PC-9 (cell line): ENCODE measurements around the gene OR5B2. TPM values are rescaled to one million over a fixed set of nuclear protein-coding genes. Genes with fewer than 3 reads are reported as not detected.

Source experiments
- BruUV-seq: library from RNA; stranded (reverse); fragments of 400-500 nt; replicated peaks from 2 replicates; lab custom pipeline; 2021; lab: Mats Ljungman, UMichigan
- CTCF ChIA-PET: fragments of 300-600 bp; sonication (Branson Sonifier 250); formaldehyde crosslinking; loops from one replicate; lab custom pipeline; 2022; ENCODE audit warnings: antibody characterized with exemption; lab: Charles Lee
- POLR2A ChIA-PET: fragments of 300-600 bp; sonication (Branson Sonifier 250); formaldehyde crosslinking; loops from one replicate; lab custom pipeline; 2022; ENCODE audit warnings: antibody characterized with exemption; ENCODE audit not compliant: unreplicated experiment; lab: Charles Lee
- DNase-seq, 2 experiments: peaks; one replicate each; pipeline versions ENCODE4 v3.0.0 to v3.0.0-alpha.2; 2015 to 2022; ENCODE audit warnings: mixed read lengths in 1 of 2
- H2AFZ ChIP-seq: fragments of 200-600 bp; sonication (generic); 2 replicates; pipeline ENCODE4 v1.8.1; 2017; ENCODE audit warnings: antibody characterized with exemption
- H3F3A ChIP-seq: fragments of 200-600 bp; sonication (generic); 2 replicates; pipeline ENCODE4 v1.8.1; 2017; ENCODE audit warnings: antibody characterized with exemption, mild to moderate bottlenecking, low read depth; ENCODE audit not compliant: insufficient read depth
- H3K27ac ChIP-seq: fragments of 200-600 bp; sonication (generic); 2 replicates; pipeline ENCODE4 v1.6.1; 2016; ENCODE audit warnings: mixed run types
- H3K27me3 ChIP-seq: fragments of 200-600 bp; sonication (generic); 2 replicates; pipeline ENCODE4 v1.6.1; 2016; ENCODE audit warnings: low read depth, mixed run types; ENCODE audit not compliant: insufficient read depth
- H3K36me3 ChIP-seq: fragments of 200-600 bp; sonication (generic); 2 replicates; pipeline ENCODE4 v1.6.1; 2016; ENCODE audit warnings: low read depth, mixed run types
- H3K4me1 ChIP-seq: fragments of 200-600 bp; sonication (generic); replicated peaks from 2 replicates; pipeline ENCODE4 v1.6.1; 2016; ENCODE audit warnings: mixed run types; ENCODE audit not compliant: insufficient read depth
- H3K4me2 ChIP-seq: fragments of 200-600 bp; sonication (generic); 2 replicates; pipeline ENCODE4 v1.6.1; 2017; ENCODE audit warnings: mixed run types
- H3K4me3 ChIP-seq: fragments of 200-600 bp; sonication (generic); 2 replicates; pipeline ENCODE4 v1.6.1; 2016; ENCODE audit warnings: mixed run types
- H3K79me2 ChIP-seq: fragments of 200-600 bp; sonication (generic); 2 replicates; pipeline ENCODE4 v1.6.1; 2017; ENCODE audit warnings: low read depth, mixed run types
- H3K9me2 ChIP-seq: fragments of 200-600 bp; sonication (generic); 2 replicates; pipeline ENCODE4 v1.8.1; 2017; ENCODE audit warnings: mild to moderate bottlenecking; ENCODE audit not compliant: insufficient read depth
- H3K9me3 ChIP-seq: fragments of 200-600 bp; sonication (generic); 2 replicates; pipeline ENCODE4 v1.8.1; 2016; ENCODE audit warnings: low read depth; ENCODE audit not compliant: insufficient read depth
- H4K20me1 ChIP-seq: fragments of 200-600 bp; sonication (generic); 2 replicates; pipeline ENCODE4 v1.8.1; 2017; ENCODE audit not compliant: insufficient read depth
- CTCF ChIP-seq: fragments of 200-600 bp; sonication (generic); conservative IDR thresholded peaks from 2 replicates; pipeline ENCODE4 v1.6.1; 2017; ENCODE audit warnings: mixed run types, antibody characterized with exemption, mild to moderate bottlenecking, moderate library complexity
- EZH2 ChIP-seq: fragments of 200-600 bp; sonication (generic); IDR thresholded peaks from 2 replicates; pipeline ENCODE4 v1.8.0; 2017; ENCODE audit warnings: antibody characterized with exemption, low read depth
- intact Hi-C: fragments of 100-400 bp; cut with micrococcal nuclease; formaldehyde crosslinking; loops from one replicate; pipeline ENCODE4 v1.10.0; 2022; ENCODE audit not compliant: unreplicated experiment
- total RNA-seq: library from RNA; stranded (reverse); gene quantifications from 2 replicates; pipeline ENCODE4 v1.2.3, GENCODE V29; 2021

The OR5B2 gene
- total RNA-seq, 1 experiment from 2014 or later = not detected

GRCh38 chr11:58444300-58444699 is 16.4 kb upstream of the OR5B2 start:
- Histone ChIP-seq H3K9me3 (no peaks in the 10 kb centered on the region; the same call in 1 of the 2 replicates), H3K79me2 (no peaks in the 10 kb centered on the region), H3K27ac (no peak overlapping the region), H3K4me3 (no peak overlapping the region), H3K4me1 (no peaks in the 10 kb centered on the region), H3F3A (no peaks in the 10 kb centered on the region), H3K36me3 (no peaks in the 10 kb centered on the region), H3K9me2 (no peaks in the 10 kb centered on the region; the same call in 1 of the 2 replicates), H3K4me2 (no peak overlapping the region), H3K27me3 (no peaks in the 10 kb centered on the region), H2AFZ (no peak overlapping the region), H4K20me1 (no peaks in the 10 kb centered on the region)
- POLR2A ChIA-PET = no interaction called here
- TF ChIP-seq CTCF (no peak), EZH2 (no peak)
- intact Hi-C loops = no loop called here
- DNase-seq = no peak
- CTCF ChIA-PET = no interaction called here
- BruUV-seq = no TSS peak

GRCh38 chr11:58442136-58442535 is 14.2 kb upstream of the OR5B2 start, which contains the start of gene OR5B12:
OR5B12 (minus strand) TSS chr11:58442236; CDS start chr11:58440151, 2,085 bp downstream.
- intact Hi-C loops = no loop called here
- Histone ChIP-seq H3K36me3 (no peaks in the 10 kb centered on the region), H3K4me3 (no peak within 1 kb of the TSS), H2AFZ (no peak within 1 kb of the TSS), H3K79me2 (no peaks in the 10 kb centered on the region), H3K9me2 (no peaks in the 10 kb centered on the region; the same call in 1 of the 2 replicates), H3K4me2 (no peak within 1 kb of the TSS), H3F3A (no peaks in the 10 kb centered on the region), H3K27ac (no peak within 1 kb of the TSS), H3K27me3 (no peaks in the 10 kb centered on the region), H4K20me1 (no peaks in the 10 kb centered on the region), H3K9me3 (no peaks in the 10 kb centered on the region), H3K4me1 (no peaks in the 10 kb centered on the region)
- no peak for DNase-seq
- ChIA-PET CTCF (no interaction called here), POLR2A (no interaction called here)
- TF ChIP-seq CTCF (no peak), EZH2 (no peak)
- BruUV-seq = no TSS peak

GRCh38 chr11:58438486-58438885 is 10.6 kb upstream of the OR5B2 start:
- no peak overlapping the region for H3K4me2 ChIP-seq
- ChIA-PET POLR2A (no interaction called here), CTCF (no interaction called here)
- no TSS peak for BruUV-seq
- no peaks in the 10 kb centered on the region for H3F3A ChIP-seq
- no peaks in the 10 kb centered on the region for H3K27me3 ChIP-seq
- TF ChIP-seq CTCF = no peak
- no peak for TF ChIP-seq EZH2
- no peak overlapping the region for H3K4me3 ChIP-seq
- H4K20me1 ChIP-seq = no peaks in the 10 kb centered on the region
- no peak overlapping the region for H3K27ac ChIP-seq
- no peaks in the 10 kb centered on the region; the same call in 1 of the 2 replicates for H3K9me2 ChIP-seq
- no peaks in the 10 kb centered on the region for H3K9me3 ChIP-seq
- H3K79me2 ChIP-seq = no peaks in the 10 kb centered on the region
- intact Hi-C loops = no loop called here
- H3K4me1 ChIP-seq = no peaks in the 10 kb centered on the region
- no peak for DNase-seq
- H2AFZ ChIP-seq = no peak overlapping the region
- no peaks in the 10 kb centered on the region for H3K36me3 ChIP-seq
